PC-3 (cell line): ENCODE measurements around the gene MAP3K3. TPM values are rescaled to one million over a fixed set of nuclear protein-coding genes. Genes with fewer than 3 reads are reported as not detected.

Experiments used
- ATAC-seq: fragments of 200-7000 bp; cut with Tn5 transposase; 2 replicates; pipeline ENCODE4 v1.9.1; 2020; ENCODE audit warnings: mild to moderate bottlenecking, moderate library complexity
- BruUV-seq: library from RNA; stranded (reverse); fragments of 400-500 nt; replicated peaks from 2 replicates; lab custom pipeline; 2021; lab: Mats Ljungman, UMichigan
- CTCF ChIA-PET: fragments of 300-600 bp; sonication (Branson Sonifier 250); formaldehyde crosslinking; loops from one replicate; lab custom pipeline; 2022; ENCODE audit warnings: antibody characterized with exemption; lab: Charles Lee
- POLR2A ChIA-PET: fragments of 300-600 bp; sonication (Branson Sonifier 250); formaldehyde crosslinking; loops from one replicate; lab custom pipeline; 2022; ENCODE audit warnings: antibody characterized with exemption; ENCODE audit not compliant: unreplicated experiment; lab: Charles Lee
- DNase-seq: peaks from one replicate; pipeline ENCODE4 v3.0.0-alpha.2; 2015
- H2AFZ ChIP-seq: fragments of 300-600 bp; sonication (generic); 2 replicates; pipeline ENCODE4 v1.6.0; 2016; ENCODE audit warnings: antibody characterized with exemption, low read length
- H3F3A ChIP-seq: fragments of 300-600 bp; sonication (generic); one replicate; pipeline ENCODE4 v1.6.0; 2017; ENCODE audit warnings: antibody characterized with exemption, low read length, control low read depth, mild to moderate bottlenecking; ENCODE audit not compliant: unreplicated experiment
- H3K27ac ChIP-seq: fragments of 300-600 bp; sonication (generic); 2 replicates; pipeline ENCODE4 v1.5.1; 2016; ENCODE audit warnings: mild to moderate bottlenecking, low read length
- H3K27me3 ChIP-seq: fragments of 300-600 bp; sonication (generic); 2 replicates; pipeline ENCODE4 v1.6.1; 2016; ENCODE audit warnings: low read length, mixed read lengths
- H3K36me3 ChIP-seq: fragments of 300-600 bp; sonication (generic); 2 replicates; pipeline ENCODE4 v1.6.1; 2016; ENCODE audit warnings: low read depth, mixed run types, low read length, mixed read lengths
- H3K4me1 ChIP-seq: fragments of 300-600 bp; sonication (generic); 2 replicates; pipeline ENCODE4 v1.5.1; 2016; ENCODE audit warnings: low read length; ENCODE audit not compliant: insufficient read depth
- H3K4me2 ChIP-seq: fragments of 300-600 bp; sonication (generic); 2 replicates; pipeline ENCODE4 v1.6.0; 2016; ENCODE audit warnings: low read length
- H3K4me3 ChIP-seq: fragments of 300-600 bp; sonication (generic); 2 replicates; pipeline ENCODE4 v1.5.1; 2016; ENCODE audit warnings: mild to moderate bottlenecking, low read length, mixed read lengths
- H3K79me2 ChIP-seq: fragments of 300-600 bp; sonication (generic); 2 replicates; pipeline ENCODE4 v1.6.1; 2017; ENCODE audit warnings: low read length, mixed read lengths
- H3K9ac ChIP-seq: fragments of 300-600 bp; sonication (generic); 2 replicates; pipeline ENCODE4 v1.6.0; 2016; ENCODE audit warnings: mild to moderate bottlenecking, low read length
- H3K9me2 ChIP-seq: fragments of 300-600 bp; sonication (generic); replicated peaks from 2 replicates; pipeline ENCODE4 v1.6.1; 2016; ENCODE audit warnings: mixed run types, low read length, mixed read lengths
- H3K9me3 ChIP-seq: fragments of 300-600 bp; sonication (generic); 2 replicates; pipeline ENCODE4 v1.6.1; 2016; ENCODE audit warnings: low read length, mixed read lengths
- H4K20me1 ChIP-seq: fragments of 300-600 bp; sonication (generic); 2 replicates; pipeline ENCODE4 v1.6.1; 2016; ENCODE audit warnings: low read length, mixed read lengths
- CTCF ChIP-seq: fragments of 300-600 bp; sonication (generic); conservative IDR thresholded peaks from 2 replicates; pipeline ENCODE4 v1.5.1; 2017; ENCODE audit warnings: antibody characterized with exemption, low read depth, mild to moderate bottlenecking, low read length
- EZH2 ChIP-seq: fragments of 300-600 bp; sonication (generic); IDR thresholded peaks from one replicate; pipeline ENCODE4 v1.6.1; 2017; ENCODE audit warnings: antibody characterized with exemption, mild to moderate bottlenecking, low read length; ENCODE audit not compliant: unreplicated experiment
- EZH2phosphoT487 ChIP-seq: fragments of 300-600 bp; sonication (generic); IDR thresholded peaks from 2 replicates; pipeline ENCODE4 v1.6.1; 2018; ENCODE audit warnings: mild to moderate bottlenecking, antibody characterized with exemption, low read length, borderline replicate concordance
- intact Hi-C: fragments of 100-400 bp; cut with micrococcal nuclease; formaldehyde crosslinking; loops from 2 replicates; pipeline ENCODE4 v1.9.0; 2023
- total RNA-seq: library from RNA; depleted of rRNA; stranded (reverse); fragments of >200 nt; gene quantifications from 2 replicates; pipeline ENCODE4 v1.2.3, GENCODE V29; 2014

MAP3K3 gene
- total RNA-seq, 1 experiment from 2014 or later: 27.1 TPM

DNA sequence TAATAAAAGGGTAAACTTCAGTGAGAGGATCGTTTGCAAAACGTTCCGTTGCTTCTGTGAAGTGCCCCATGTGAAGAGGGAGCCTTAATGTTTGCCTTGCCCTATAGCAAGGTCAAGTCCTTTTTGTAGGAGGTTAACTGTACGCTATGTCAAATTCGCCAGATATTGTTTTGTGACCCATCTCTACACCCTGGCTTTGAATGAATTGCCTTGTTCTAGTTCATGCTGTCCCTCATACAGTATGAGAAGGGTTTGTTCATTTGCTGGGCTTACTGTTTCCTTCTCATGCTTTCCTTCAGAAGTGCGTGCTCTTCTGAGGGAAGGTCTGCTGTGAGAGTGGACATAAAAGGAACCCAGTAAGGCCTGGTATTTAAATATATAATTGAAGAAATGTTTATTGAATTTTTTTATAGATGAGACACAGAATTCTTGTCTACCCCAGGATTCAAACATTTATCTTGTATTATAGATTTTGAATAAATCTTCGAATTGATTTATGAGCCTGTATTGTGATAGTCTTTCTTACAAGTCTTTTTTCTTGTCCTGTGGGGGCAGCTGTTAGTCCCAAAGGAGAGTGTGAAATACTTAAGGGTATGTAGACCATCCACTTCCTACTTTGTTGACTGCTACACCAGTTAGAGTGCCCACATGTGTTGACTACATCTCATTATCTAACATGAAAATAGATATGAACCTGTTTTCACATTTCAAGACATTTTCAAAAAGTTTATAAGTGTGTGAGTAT is 1.7 kb downstream of the MAP3K3 start:
- Histone ChIP-seq H3K9me3 (no peaks in the 10 kb centered on the region), H3K36me3 (no peaks in the 10 kb centered on the region), H3K4me1 (peaks cover 26% of the 10 kb centered on the region), H2AFZ (peak overlapping the region; percentile 86), H3K9me2 (no peaks in the 10 kb centered on the region), H4K20me1 (0 out of 2 replicates have a peak, but pooled peaks cover 4% of the 10 kb centered on the region), H3K4me2 (peak overlapping the region; percentile 93), H3K27me3 (no peaks in the 10 kb centered on the region), H3K4me3 (peak overlapping the region; percentile 82), H3K79me2 (peaks cover 44% of the 10 kb centered on the region), H3F3A (no peaks in the 10 kb centered on the region), H3K9ac (peak overlapping the region; percentile 59), H3K27ac (no peak overlapping the region)
- ChIA-PET POLR2A (interaction anchor here (0.5 kb wide), 1 partner anchor 18 kb away, joined by 3 read pairs; no protein-coding TSS in a partner anchor), CTCF (no interaction called here)
- DNase-seq (no peak), ATAC-seq (no peak)
- intact Hi-C loops: loop anchor here (5.0 kb wide), 2 partner anchors 73 to 118 kb away; partner anchors contain the start of gene STRADA
- TF ChIP-seq CTCF: no peak
- no peak for TF ChIP-seq EZH2phosphoT487
- BruUV-seq: TSS peak; percentile 33

DNA sequence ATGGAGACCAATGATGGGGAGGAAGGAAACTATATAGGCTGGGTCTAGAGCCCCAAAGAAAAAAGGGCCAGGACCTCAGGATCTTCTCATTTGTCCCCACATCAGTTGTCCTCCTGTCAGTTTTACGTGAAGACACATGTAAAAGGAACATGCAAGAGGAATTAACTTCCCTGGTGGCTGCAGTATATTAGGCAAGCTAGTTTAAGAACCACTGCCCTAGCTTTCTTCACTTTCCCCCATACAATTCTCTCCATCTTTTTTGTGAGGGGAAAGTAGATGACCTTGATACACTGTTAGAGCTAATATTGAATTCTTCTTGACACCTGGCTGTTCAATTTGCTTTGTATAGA is 2.3 kb downstream of the MAP3K3 start:
- H3K4me1 ChIP-seq: peaks cover 26% of the 10 kb centered on the region
- CTCF ChIA-PET: no interaction called here
- H3K27me3 ChIP-seq: no peaks in the 10 kb centered on the region
- no TSS peak for BruUV-seq
- intact Hi-C loops: loop anchor here (5.0 kb wide), 2 partner anchors 73 to 118 kb away; partner anchors contain the start of gene STRADA
- H3K9me3 ChIP-seq: no peaks in the 10 kb centered on the region
- no peaks in the 10 kb centered on the region for H3K9me2 ChIP-seq
- no peak overlapping the region for H2AFZ ChIP-seq
- H3K27ac ChIP-seq: no peak overlapping the region
- DNase-seq (no peak), ATAC-seq (no peak)
- peak overlapping the region; percentile 93 for H3K4me2 ChIP-seq
- H3K36me3 ChIP-seq: no peaks in the 10 kb centered on the region
- H3K4me3 ChIP-seq: peak overlapping the region; percentile 82; the same call in 1 of the 2 replicates
- 0 out of 2 replicates have a peak, but pooled peaks cover 4% of the 10 kb centered on the region for H4K20me1 ChIP-seq
- peaks cover 44% of the 10 kb centered on the region for H3K79me2 ChIP-seq
- POLR2A ChIA-PET: no interaction called here
- H3F3A ChIP-seq: no peaks in the 10 kb centered on the region
- TF ChIP-seq CTCF (no peak), EZH2 (no peak), EZH2phosphoT487 (no peak)
- no peak overlapping the region for H3K9ac ChIP-seq
